Mucosa of stomach (tissue), 1 donor: ENCODE data around the gene JUN.

Experiments used
- H3K27me3 ChIP-seq: one replicate; pipeline ENCODE4 v1.7.0; 2013; ENCODE audit warnings: mild to moderate bottlenecking, low read length; ENCODE audit not compliant: control insufficient read depth, insufficient read depth
- H3K36me3 ChIP-seq: one replicate; pipeline ENCODE4 v1.7.0; 2013; ENCODE audit warnings: low read length; ENCODE audit not compliant: control insufficient read depth, insufficient read depth
- H3K4me1 ChIP-seq: one replicate; pipeline ENCODE4 v1.7.0; 2013; ENCODE audit warnings: mild to moderate bottlenecking, low read length; ENCODE audit not compliant: control insufficient read depth, insufficient read depth
- H3K4me3 ChIP-seq: one replicate; pipeline ENCODE4 v1.7.0; 2013; ENCODE audit warnings: low read length
- H3K9ac ChIP-seq: one replicate; pipeline ENCODE4 v1.7.0; 2013; ENCODE audit warnings: mild to moderate bottlenecking, low read length, moderate library complexity
- H3K9me3 ChIP-seq: one replicate; pipeline ENCODE4 v1.7.0; 2013; ENCODE audit warnings: mild to moderate bottlenecking, low read length, moderate library complexity; ENCODE audit not compliant: control insufficient read depth
- donor health status: Pancreatic carcinoma.

The JUN gene

DNA sequence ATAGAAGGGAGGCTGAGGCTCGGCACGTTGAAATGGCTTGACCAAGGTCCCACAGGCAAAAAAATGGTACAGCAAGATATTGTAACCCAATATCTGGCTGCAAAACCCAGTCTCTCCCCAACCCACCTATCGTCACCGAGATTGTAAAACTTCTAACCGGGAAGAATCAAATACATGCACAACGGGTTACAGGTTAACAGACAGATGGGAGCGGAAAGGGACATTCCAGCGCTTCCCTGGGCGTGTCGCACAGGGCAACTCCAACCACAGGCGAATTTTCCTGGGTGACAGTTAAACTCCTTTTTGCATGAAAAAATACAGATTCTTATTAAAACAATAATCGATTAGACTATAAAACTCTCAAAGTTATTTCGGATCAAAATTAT is 31.8 kb upstream of the JUN start:
- Histone ChIP-seq H3K4me3 (peak overlapping the region; percentile 84), H3K4me1 (peaks cover 35% of the 10 kb centered on the region), H3K9ac (peak overlapping the region; percentile 52), H3K9me3 (no peaks in the 10 kb centered on the region), H3K27me3 (no peaks in the 10 kb centered on the region), H3K36me3 (no peaks in the 10 kb centered on the region)

DNA sequence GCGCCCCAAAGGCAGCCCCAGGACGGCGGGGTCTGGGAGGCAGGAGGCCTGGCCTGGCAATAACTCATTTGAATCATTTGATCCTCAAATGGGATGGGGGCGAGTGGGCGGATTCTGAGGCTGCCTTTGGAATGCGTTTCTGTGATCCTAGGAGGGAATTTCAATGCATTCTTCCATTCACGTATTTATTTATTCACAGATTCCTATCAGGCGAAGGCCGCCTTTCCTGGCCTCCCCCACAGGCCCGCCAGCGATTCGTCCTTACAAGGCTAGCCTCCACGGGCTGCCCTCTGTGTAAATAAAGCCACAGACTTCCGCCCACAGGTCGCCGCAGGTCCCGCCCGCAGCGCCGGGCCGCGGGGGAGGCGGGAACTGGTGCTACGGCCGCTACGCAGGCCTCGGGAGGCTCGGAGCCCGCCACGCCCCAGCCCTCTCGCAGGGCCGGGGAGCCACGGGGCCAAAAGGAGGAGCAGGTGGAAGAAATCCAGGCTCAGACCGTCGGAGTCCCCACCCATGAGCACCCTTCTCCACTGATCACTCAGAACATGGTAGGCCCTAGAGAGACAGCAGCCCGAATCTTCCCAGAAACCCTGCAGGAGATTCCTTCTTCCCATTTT is 31.3 kb upstream of the JUN start:
- peaks cover 35% of the 10 kb centered on the region for H3K4me1 ChIP-seq

DNA sequence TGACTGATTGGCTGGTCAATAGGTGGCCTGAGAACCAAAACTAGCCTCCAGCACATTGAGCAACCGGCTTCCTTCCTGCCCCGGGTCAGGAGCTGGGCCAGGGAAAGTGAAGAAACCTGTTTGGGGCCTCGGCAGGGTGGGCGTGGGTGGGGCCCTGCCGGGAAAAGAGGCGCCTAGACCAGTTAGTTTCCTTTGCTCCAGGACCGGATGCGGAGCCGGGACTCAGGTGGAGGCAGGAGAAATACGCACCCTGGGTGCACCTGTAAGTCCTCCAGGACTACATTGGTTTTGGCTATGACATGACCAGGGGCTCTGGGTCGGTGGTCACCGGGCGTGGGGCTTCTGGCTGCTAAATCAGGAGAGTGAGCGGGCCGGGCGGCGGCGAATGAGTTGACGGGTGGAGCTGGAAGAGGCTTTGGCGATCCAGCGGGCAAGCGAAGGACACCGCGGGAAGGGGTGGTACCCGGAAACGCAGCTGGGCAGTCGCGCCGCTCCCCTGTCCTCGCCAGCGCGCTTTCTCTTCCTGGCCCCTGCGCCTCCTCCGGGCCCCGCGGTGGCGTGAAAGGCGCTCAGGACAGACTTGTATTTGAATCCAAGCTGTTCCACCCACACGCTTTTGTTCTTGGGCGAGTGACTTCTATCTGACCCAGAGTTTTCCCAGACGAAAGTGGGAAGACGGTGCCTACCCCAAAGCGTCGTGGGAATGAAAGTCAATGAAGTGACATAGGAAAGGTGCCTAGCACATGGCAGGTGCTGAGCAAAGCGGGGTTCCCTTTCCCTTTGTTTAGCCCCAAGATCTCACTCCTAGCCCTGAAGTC is 30.6 kb upstream of the JUN start:
- Histone ChIP-seq H3K4me3 (peak overlapping the region; percentile 3), H3K9me3 (no peaks in the 10 kb centered on the region), H3K27me3 (no peaks in the 10 kb centered on the region), H3K4me1 (peaks cover 39% of the 10 kb centered on the region), H3K36me3 (no peaks in the 10 kb centered on the region), H3K9ac (peak overlapping the region; percentile 52)

More for the DNA sequence above, 31.3 kb upstream of the JUN start:
- Histone ChIP-seq H3K4me3 (peak overlapping the region; percentile 84), H3K27me3 (no peaks in the 10 kb centered on the region), H3K36me3 (no peaks in the 10 kb centered on the region), H3K9ac (peak overlapping the region; percentile 52), H3K9me3 (no peaks in the 10 kb centered on the region)

DNA sequence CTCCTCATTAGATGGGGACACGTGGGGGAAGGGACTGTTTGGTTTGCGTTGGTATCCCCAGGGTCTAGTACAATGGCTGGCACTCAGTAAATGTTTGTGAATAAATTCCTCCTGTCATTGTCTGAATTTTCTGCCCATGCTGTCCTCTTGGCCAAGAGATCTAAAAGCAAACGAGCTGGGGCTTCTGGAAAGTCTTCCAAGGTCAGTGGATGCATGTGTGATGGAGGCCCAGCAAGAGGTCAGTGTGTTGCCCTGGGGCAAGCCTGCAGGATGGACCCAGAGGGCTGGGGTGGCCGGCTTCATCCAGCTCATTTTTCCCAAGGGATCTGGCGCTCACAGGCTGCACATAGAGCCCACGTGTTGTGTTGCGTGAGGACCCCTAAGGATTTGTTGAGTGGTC is 30.0 kb upstream of the JUN start:
- Histone ChIP-seq H3K27me3 (no peaks in the 10 kb centered on the region), H3K9me3 (no peaks in the 10 kb centered on the region), H3K36me3 (no peaks in the 10 kb centered on the region), H3K4me1 (peaks cover 43% of the 10 kb centered on the region), H3K9ac (peak overlapping the region; percentile 52), H3K4me3 (no peak overlapping the region)

DNA sequence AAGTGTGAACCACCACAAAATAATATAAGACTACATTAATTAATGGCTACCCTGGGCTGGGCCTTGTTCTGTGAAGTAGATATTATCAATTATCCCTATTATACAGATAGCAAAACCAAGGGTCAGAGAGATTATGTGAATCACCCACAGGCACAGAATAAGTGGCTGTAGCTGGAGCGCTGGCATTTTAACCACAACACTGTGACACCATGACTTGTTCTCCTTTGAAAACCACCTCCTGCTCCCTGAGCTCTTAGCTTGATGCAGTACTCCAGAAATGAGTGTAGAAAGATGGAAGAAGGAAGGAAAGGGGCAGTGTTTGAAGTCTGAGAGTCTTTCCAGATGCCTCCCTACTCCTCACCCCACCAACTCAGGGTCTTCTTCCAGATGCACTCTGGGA is 29.5 kb upstream of the JUN start:
- Histone ChIP-seq H3K27me3 (no peaks in the 10 kb centered on the region), H3K4me1 (peaks cover 43% of the 10 kb centered on the region), H3K36me3 (no peaks in the 10 kb centered on the region), H3K9ac (no peak overlapping the region), H3K4me3 (no peak overlapping the region), H3K9me3 (no peaks in the 10 kb centered on the region)

DNA sequence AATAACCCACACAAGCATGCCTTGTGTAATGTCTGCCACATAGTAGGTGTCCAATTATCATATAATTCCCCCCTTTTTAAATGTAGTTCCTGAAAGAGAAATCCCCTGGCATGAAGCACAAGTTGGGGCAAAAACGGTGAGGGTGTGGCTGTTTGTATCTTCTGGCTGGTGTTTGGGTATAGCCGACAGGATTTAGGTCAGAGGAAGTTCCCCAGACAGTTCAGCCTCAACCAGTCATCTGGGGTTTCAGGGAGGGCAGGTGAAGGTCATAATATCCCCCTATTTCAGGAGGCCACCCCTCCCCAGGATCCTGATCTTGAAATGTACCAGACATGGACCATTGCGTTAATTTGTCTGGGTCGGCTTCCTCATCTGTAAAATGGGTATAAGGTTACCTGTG is 29.1 kb upstream of the JUN start:
- H3K36me3 ChIP-seq = no peaks in the 10 kb centered on the region
- no peak overlapping the region for H3K4me3 ChIP-seq
- no peaks in the 10 kb centered on the region for H3K9me3 ChIP-seq
- H3K4me1 ChIP-seq = peaks cover 43% of the 10 kb centered on the region
- no peak overlapping the region for H3K9ac ChIP-seq
- H3K27me3 ChIP-seq = no peaks in the 10 kb centered on the region

DNA sequence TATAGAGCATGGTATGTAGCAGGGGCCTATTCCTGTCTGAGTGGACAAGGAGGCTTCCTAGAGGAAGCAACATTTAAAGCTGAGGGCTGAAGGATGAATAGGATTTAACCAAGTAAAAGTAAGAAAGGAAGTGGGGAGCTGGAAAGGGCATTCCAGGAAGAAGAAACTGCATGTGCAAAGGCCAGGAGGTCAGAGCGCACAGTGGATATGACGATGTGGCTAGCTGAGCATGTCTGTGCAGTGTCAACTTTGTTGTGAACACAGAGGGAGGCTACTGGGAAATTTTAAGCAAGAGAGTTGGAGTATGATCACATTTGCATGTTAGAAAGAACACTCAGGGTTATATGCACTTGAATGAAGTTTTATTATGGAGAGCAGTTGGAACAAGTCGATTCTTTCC is 28.6 kb upstream of the JUN start:
- Histone ChIP-seq H3K4me3 (no peak overlapping the region), H3K36me3 (no peaks in the 10 kb centered on the region), H3K9me3 (no peaks in the 10 kb centered on the region), H3K9ac (no peak overlapping the region), H3K4me1 (peaks cover 43% of the 10 kb centered on the region), H3K27me3 (no peaks in the 10 kb centered on the region)

DNA sequence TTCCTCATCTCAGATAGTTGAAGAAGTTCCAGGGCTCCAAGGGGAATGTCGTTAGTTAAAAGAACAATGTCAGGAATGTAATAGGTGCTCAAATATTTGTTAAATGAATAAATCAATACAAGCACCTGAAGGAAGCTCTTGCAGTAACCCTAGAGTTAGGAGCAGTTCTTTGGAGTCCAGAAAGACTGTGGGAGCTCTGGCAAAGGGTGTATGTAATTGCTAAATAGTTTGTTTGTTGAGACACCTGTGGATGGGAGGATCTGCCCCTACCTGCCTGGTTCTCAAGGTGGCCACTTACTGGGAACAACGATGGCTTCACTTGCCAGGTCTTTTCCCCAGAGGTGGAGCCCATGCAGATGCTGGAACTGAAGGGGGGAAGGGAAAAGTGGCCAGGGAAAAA is 27.5 kb upstream of the JUN start:
- Histone ChIP-seq H3K9me3 (no peaks in the 10 kb centered on the region), H3K36me3 (no peaks in the 10 kb centered on the region), H3K27me3 (no peaks in the 10 kb centered on the region), H3K9ac (no peak overlapping the region), H3K4me1 (peaks cover 32% of the 10 kb centered on the region), H3K4me3 (no peak overlapping the region)

DNA sequence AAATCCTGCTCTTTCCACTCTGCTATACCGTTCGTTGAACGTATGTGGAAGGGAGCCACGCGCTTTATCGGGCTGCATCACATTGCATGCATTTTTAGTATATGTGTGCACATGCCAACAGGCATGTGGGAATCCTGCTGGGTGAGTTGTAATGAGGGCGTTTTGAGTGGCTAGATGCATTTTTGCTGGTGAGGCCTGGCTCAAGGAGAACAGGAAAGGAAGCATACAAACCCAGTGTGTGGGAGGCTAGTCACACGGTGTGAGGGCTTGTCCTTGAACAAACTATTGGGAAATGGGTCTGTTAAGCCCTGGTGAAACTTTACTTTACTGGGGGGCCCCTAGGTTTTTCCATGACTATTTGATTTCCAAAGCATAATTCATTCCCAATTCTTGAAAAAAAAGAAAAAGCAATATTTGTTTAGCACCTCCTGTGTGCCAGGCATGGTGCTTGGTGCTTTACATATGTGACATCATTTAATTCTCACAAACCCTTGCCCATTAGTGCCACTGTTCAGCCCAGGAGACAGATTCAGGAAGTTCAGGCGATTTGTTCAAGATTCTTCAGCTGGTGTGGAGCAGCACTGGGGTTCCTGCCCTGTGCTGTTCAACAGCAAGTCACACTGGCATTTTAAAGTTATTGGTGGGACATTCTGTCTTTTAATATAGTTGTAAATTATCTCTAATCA is 25.6 kb upstream of the JUN start:
- H3K27me3 ChIP-seq = no peaks in the 10 kb centered on the region
- no peaks in the 10 kb centered on the region for H3K36me3 ChIP-seq
- H3K9ac ChIP-seq = no peak overlapping the region
- H3K9me3 ChIP-seq = no peaks in the 10 kb centered on the region
- peaks cover 38% of the 10 kb centered on the region for H3K4me1 ChIP-seq
- no peak overlapping the region for H3K4me3 ChIP-seq

DNA sequence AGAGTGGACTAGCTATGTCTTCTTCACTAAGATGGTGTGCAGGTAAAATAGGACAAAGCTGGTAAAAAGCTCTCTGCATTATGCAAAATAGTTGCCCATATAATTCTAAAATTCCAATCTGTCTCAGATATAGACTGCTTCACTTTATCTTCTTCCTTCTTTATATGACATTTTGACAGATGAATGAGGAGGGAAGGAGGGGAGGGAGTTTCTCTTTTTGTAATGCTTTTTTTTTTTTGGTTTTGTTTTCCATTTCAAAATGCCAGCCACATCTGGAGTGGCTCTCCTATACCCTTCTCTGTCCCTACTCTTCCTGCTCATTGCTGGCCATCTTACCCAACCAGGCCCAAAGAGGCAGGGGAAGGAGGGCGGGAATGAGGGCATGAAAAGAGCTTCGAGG is 24.2 kb upstream of the JUN start:
- Histone ChIP-seq H3K4me3 (no peak overlapping the region), H3K9ac (no peak overlapping the region)

DNA sequence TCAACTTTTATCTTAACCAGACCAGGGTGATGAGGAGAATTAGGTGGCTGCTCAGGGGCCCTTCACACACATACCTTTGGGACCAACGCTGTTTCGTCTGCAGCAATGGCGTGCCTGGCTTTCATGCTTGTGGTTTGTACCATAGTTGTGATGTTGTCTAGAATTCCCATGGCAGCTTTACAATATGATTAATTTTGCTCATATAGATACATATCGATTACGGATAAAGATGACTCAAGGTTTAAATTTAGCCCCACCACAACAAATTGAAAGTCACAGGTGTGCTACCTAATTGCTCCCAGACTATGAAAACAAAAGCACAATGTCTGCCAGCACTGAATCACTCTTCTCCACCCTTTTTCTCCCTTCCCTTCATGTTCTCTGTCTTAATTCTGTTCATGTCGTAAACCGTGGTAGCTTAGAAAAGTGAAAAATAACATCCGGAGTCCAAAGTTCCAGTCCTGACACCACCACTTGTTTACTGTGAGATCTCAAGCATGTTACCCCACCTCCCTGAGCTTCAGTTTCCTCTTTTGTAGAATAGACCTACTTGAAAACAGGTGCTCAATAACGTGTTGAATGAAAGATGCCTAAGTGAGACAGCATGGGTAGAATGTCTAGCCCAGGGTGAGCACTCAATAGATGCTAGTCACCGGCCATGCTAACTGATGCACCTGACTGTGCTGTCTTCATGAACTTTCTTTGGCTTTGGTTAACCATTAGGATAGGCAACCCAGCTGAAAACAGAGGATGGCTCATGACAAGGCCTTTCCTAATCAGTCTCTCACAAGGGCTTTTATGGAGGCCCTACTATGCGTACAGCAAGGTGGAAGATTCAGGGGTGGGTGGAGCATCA is 22.1 kb upstream of the JUN start:
- peaks cover 38% of the 10 kb centered on the region for H3K4me1 ChIP-seq
- H3K9ac ChIP-seq = no peak overlapping the region
- no peaks in the 10 kb centered on the region for H3K9me3 ChIP-seq
- H3K36me3 ChIP-seq = no peaks in the 10 kb centered on the region
- no peaks in the 10 kb centered on the region for H3K27me3 ChIP-seq
- H3K4me3 ChIP-seq = no peak overlapping the region

More for the DNA sequence above, 24.2 kb upstream of the JUN start:
- H3K4me1 ChIP-seq = peaks cover 41% of the 10 kb centered on the region
- no peaks in the 10 kb centered on the region for H3K9me3 ChIP-seq
- H3K36me3 ChIP-seq = no peaks in the 10 kb centered on the region
- no peaks in the 10 kb centered on the region for H3K27me3 ChIP-seq
